WTC11 (cell line): Measurements from ENCODE around the gene NTPCR.

Experiments used
- CTCF ChIP-seq: fragments of 200-600 bp; IDR thresholded peaks from 2 replicates; pipeline ENCODE4 v1.8.0; 2022; ENCODE audit warnings: antibody characterized with exemption
- FOXP4 ChIP-seq: sonication (generic); formaldehyde crosslinking; IDR thresholded peaks from 2 replicates; pipeline ENCODE4 v1.8.0; 2022; ENCODE audit warnings: mild to moderate bottlenecking, missing genetic modification reagents
- SP1 ChIP-seq: sonication (generic); formaldehyde crosslinking; conservative IDR thresholded peaks from 2 replicates; pipeline ENCODE4 v1.8.1; 2022; ENCODE audit warnings: missing genetic modification reagents

GRCh38 chr1:232958067-232958466, 7.7 kb downstream of the NTPCR start:
- TF ChIP-seq CTCF (no peak), SP1 (CRISPR knock-in tag) (no peak), FOXP4 (CRISPR knock-in tag) (no peak)
